Chondrocyte (in vitro differentiated cells): ENCODE data around the gene GOLGA8T. TPM values are rescaled to one million over a fixed set of nuclear protein-coding genes. Genes with fewer than 3 reads are reported as not detected.
"Not testable (repeated sequence)": the region's sequence is repeated elsewhere in the genome, so short reads cannot be mapped to it uniquely, and the experiment has no call there.

Experiments used
- DNase-seq: peaks from one replicate; pipeline ENCODE4 v3.0.0; 2021; ENCODE audit warnings: mixed read lengths, low spot score
- H3K27ac Mint-ChIP-seq: one replicate; pipeline ENCODE4 v1.8.0; 2021; ENCODE audit warnings: mild to moderate bottlenecking, moderate library complexity, mixed read lengths; ENCODE audit not compliant: unreplicated experiment
- H3K27me3 Mint-ChIP-seq: 2 replicates; pipeline ENCODE4 v1.8.0; 2021; ENCODE audit warnings: low read depth, mixed read lengths
- H3K36me3 Mint-ChIP-seq: 2 replicates; pipeline ENCODE4 v1.8.0; 2021; ENCODE audit warnings: low read depth, mixed read lengths
- H3K4me1 Mint-ChIP-seq: 2 replicates; pipeline ENCODE4 v1.8.0; 2021; ENCODE audit warnings: low read depth, mild to moderate bottlenecking, mixed read lengths
- H3K4me3 Mint-ChIP-seq: one replicate; pipeline ENCODE4 v1.8.0; 2021; ENCODE audit warnings: mild to moderate bottlenecking, moderate library complexity, mixed read lengths; ENCODE audit not compliant: unreplicated experiment
- H3K9me3 Mint-ChIP-seq: 2 replicates; pipeline ENCODE4 v1.8.0; 2021; ENCODE audit warnings: low read depth, mixed read lengths
- total RNA-seq: library from RNA; stranded (reverse); gene quantifications from 3 replicates; pipeline ENCODE4 v1.2.1, GENCODE V29; 2021

Gene GOLGA8T
- total RNA-seq, 1 donor from 2014 or later: 0.20 TPM

DNA sequence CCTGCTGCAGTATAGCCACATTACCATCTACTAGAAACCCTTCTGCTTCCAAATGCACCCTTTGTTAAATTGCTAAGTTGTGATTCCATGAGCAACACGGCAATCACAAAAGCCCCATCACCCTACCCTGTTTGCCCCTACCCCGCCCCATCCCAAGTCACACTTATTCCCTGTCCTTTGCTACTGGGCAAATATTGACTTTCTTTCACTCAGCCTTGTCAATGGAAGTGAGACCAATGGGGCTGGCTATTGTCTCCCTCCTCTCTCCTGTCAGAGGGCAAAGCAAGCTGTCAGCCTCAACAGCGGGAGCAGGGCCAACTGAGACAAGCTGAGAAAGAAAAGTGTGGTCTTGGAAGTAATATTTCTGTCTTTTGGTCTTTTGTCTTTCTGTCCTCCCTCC, 52.6 kb downstream of the GOLGA8T start:
- not testable (repeated sequence) for H3K27ac Mint-ChIP-seq, DNase-seq, H3K36me3 Mint-ChIP-seq, H3K9me3 Mint-ChIP-seq, H3K27me3 Mint-ChIP-seq, H3K4me1 Mint-ChIP-seq, H3K4me3 Mint-ChIP-seq

DNA sequence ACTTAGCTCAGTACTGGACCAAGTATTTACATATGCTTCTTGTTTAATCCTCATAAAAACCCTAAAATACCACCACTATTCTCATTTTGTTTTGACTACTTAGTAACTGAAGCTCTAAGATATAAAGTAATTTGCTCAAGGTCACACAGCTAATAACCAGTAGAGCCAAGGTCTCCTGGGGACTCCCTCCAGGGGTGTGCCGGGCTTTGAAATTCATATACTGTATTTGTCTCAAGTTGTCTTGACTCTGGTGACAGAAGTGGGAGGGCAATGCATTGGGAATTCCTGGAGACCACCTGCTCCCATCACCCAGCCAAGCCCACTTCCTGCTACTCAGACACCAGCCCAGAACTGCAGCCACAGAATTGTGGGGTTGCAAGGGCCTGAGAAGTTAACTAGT, 54.9 kb downstream of the GOLGA8T start:
- not testable (repeated sequence) for H3K36me3 Mint-ChIP-seq, H3K4me3 Mint-ChIP-seq, H3K27me3 Mint-ChIP-seq, DNase-seq, H3K9me3 Mint-ChIP-seq, H3K27ac Mint-ChIP-seq, H3K4me1 Mint-ChIP-seq

DNA sequence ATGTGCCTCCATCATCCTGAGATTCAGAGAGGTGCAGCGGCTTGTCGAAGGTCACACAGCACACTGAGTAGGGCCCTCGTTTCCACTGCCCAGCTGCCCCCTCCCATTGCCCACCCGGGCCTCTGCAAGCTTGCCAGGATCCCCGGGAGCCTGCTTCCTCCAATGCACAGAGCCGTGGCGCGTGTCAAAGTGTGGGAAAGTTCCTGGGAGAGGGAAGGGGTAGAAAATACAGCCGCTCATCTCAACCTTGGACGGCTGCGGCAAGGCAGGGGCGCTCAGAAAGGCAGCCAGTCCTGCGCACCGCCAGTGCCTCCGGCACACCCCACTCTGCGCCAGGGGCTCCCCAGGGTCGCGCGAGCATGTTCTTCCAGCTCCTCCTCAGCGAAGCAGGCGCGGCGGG, 56.3 kb downstream of the GOLGA8T start:
- H3K4me3 Mint-ChIP-seq, DNase-seq, H3K4me1 Mint-ChIP-seq, H3K36me3 Mint-ChIP-seq, H3K9me3 Mint-ChIP-seq, H3K27me3 Mint-ChIP-seq, H3K27ac Mint-ChIP-seq: not testable (repeated sequence)

DNA sequence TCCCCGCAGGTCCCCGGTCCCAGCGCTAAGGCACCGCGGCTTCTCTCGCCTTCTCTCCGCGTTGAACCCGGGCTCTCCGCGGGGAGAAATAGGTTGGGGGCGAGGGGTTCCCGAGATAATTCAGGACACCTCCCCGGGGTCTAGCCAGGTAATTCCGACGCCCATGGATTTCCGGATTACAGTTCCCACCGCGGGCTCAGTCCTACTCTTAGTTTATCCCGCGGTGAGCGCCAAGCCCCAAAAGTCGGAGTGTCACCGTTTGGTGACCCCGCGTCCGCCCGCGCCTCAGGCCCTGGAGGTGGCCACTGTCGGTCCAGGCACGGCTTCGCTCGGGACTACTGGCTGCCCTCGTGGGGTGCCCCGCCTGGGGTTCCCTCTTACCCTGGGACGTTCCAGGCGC, 56.8 kb downstream of the GOLGA8T start:
- not testable (repeated sequence) for H3K4me1 Mint-ChIP-seq, DNase-seq, H3K27ac Mint-ChIP-seq, H3K36me3 Mint-ChIP-seq, H3K27me3 Mint-ChIP-seq, H3K9me3 Mint-ChIP-seq
- H3K4me3 Mint-ChIP-seq: peak overlapping the region; percentile 46

DNA sequence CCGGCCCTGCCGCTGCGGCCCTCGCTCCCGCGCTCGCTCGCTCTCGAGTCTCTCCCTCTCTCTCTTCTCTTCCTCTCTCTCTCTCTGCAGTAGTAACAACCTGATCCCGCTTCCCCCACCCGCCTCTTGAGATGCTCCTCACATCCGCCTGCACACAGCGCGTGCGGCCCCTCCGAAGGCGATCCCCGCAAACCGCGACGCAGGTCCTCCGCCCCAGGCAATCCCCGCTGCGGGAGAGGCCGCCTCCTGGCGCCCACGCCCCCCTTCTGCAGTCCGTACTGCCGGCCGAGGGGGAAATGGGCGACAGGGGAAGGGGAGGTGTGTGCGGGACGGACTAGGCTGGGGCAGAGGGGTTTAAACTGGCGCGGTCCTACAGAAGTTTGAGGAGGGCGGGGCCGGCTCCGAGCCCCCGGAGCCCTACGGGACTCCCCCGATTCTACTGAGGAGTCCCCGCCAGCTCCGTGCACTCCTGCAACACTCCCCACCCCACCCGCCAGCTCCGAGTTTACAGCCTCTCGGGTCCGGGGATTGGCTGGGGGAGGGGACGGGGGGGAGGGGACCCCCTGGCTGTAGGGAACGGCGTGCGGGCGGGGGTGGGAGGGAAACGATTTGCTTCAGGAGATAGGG, 57.4 kb downstream of the GOLGA8T start:
- H3K27me3 Mint-ChIP-seq, H3K9me3 Mint-ChIP-seq, H3K4me3 Mint-ChIP-seq, H3K36me3 Mint-ChIP-seq, DNase-seq, H3K4me1 Mint-ChIP-seq, H3K27ac Mint-ChIP-seq: not testable (repeated sequence)

DNA sequence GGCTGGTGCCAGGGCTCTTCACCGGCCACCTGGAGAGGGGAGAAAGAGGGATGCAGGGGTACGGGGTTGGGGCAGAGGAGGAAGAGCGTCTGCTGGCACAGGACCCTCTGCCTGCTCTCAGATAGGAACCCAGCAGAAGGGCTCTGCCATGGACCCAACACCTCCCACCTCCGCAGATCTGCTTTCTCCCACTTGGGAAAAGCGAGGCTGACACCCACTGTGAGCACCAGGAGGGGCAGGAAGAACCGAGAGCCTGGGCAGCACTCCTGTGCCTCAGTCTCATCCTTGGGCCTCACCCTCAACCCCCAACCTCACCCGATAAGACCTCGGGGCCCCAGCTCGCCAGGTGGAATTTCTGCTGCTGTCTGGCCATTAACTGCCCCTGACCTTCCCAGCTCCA, 58.0 kb downstream of the GOLGA8T start:
- not testable (repeated sequence) for H3K36me3 Mint-ChIP-seq, DNase-seq, H3K4me1 Mint-ChIP-seq

More for the DNA sequence above, 58.0 kb downstream of the GOLGA8T start:
- H3K9me3 Mint-ChIP-seq, H3K27me3 Mint-ChIP-seq, H3K27ac Mint-ChIP-seq, H3K4me3 Mint-ChIP-seq: not testable (repeated sequence)

Other genes with a start within 250 kb of the GOLGA8T start
- gene GOLGA8J, start 52.1 kb upstream of the GOLGA8T start, total RNA-seq: not detected in 3 replicates